ENCODE results near the gene ARMC7.

ARMC7 gene

DNA sequence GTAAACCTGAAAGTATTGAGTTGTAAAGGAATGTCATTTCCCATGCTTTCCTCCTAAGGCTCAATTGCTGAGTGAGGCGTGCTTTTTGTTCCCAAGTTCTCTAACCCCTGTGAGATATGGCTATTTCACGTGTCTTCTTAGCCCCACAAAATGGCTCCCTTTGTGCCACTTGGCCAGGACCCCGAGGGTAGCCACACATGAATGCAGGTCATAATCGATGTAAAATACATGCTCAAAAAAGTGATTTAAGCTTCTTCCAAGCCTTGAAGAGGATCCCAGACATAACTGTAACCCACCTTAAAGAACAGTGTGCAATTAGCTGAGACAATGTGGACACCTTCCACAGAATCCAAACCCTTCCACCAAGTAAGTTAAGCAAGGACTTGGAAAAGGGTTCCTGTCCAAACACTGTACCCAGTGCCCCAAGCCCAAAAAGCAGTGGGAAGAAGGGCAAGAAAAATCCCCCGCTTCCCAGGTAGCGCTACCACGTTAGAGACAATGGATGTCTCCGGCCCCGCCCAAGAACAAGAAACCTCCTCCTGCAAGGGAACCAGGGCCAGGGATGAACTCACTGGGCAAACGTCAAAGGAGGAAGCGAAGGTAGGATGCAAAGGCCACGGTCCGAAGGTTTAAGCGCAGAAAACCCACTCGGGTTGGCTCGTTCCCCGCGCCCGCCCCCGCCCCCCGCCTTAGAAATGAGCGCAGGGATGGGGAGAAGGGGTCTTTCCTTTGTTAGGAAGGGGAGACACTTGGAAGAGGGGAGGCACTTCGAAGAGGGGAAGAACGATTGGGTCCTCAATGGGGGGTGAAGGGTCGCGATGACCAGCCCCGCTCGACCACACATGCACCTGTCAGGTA is 43.4 kb downstream of the ARMC7 start:
- TF ChIP-seq EZH2phosphoT487 (IDR thresholded peaks at IDR 0.05; ENCODE audit: borderline replicate concordance, low read length): no peak
- TF ChIP-seq, protein P1, sequence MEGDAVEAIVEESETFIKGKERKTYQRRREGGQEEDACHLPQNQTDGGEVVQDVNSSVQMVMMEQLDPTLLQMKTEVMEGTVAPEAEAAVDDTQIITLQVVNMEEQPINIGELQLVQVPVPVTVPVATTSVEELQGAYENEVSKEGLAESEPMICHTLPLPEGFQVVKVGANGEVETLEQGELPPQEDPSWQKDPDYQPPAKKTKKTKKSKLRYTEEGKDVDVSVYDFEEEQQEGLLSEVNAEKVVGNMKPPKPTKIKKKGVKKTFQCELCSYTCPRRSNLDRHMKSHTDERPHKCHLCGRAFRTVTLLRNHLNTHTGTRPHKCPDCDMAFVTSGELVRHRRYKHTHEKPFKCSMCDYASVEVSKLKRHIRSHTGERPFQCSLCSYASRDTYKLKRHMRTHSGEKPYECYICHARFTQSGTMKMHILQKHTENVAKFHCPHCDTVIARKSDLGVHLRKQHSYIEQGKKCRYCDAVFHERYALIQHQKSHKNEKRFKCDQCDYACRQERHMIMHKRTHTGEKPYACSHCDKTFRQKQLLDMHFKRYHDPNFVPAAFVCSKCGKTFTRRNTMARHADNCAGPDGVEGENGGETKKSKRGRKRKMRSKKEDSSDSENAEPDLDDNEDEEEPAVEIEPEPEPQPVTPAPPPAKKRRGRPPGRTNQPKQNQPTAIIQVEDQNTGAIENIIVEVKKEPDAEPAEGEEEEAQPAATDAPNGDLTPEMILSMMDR (IDR thresholded peaks at IDR 0.05; ENCODE audit: low read depth, low read length, poor library complexity, severe bottlenecking): no peak
- peaks cover 64% of the 10 kb centered on the region for H3K79me2 ChIP-seq (ENCODE audit: control insufficient read depth, low read length)
- peaks cover 14% of the 10 kb centered on the region for H3F3A ChIP-seq (ENCODE audit: control insufficient read depth, insufficient read depth)
- H3K4me1 ChIP-seq (ENCODE audit: control insufficient read depth, low read length): peaks cover 26% of the 10 kb centered on the region
- H3K9me3 ChIP-seq (ENCODE audit: control insufficient read depth, insufficient read depth, low read length): no peaks in the 10 kb centered on the region
- peaks cover 10% of the 10 kb centered on the region for H4K20me1 ChIP-seq (ENCODE audit: control insufficient read depth, insufficient read depth, low read depth, low read length)
- H3K9me2 ChIP-seq (replicated peaks; ENCODE audit: control insufficient read depth, low read length): no peaks in the 10 kb centered on the region
- H3K4me2 ChIP-seq (ENCODE audit: low read length): peak overlapping the region; percentile 85
- H3K36me3 ChIP-seq (ENCODE audit: control insufficient read depth, low read length): peaks cover 45% of the 10 kb centered on the region
- H3K4me3 ChIP-seq (ENCODE audit: low read length): peak overlapping the region; percentile 94
- peak overlapping the region; percentile 46 for H3K27ac ChIP-seq (ENCODE audit: low read depth, low read length)
- no peaks in the 10 kb centered on the region for H3K27me3 ChIP-seq (ENCODE audit: control insufficient read depth, low read length)

DNA sequence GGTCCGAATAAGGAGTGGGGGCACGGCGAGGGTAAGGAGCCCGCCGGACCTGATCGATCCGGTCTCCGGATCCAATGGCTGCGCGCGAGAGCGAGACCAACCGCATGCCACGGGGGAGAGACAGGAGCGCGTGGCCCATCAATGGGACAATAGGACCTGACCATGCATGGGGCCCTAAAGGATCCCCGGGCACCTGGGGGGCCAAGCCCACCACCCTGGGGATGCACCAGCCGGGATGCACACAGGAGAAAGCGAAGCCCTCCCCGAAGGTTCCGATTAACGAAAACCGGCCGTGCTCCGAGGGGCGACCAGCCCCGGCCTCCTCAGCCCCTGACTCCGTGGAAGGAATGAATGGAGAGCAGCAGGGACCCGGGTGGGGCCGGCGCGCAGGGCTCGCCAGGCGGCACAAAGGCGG is 44.0 kb downstream of the ARMC7 start:
- H3K9me2 ChIP-seq (replicated peaks; ENCODE audit: control insufficient read depth, low read length): no peaks in the 10 kb centered on the region

DNA sequence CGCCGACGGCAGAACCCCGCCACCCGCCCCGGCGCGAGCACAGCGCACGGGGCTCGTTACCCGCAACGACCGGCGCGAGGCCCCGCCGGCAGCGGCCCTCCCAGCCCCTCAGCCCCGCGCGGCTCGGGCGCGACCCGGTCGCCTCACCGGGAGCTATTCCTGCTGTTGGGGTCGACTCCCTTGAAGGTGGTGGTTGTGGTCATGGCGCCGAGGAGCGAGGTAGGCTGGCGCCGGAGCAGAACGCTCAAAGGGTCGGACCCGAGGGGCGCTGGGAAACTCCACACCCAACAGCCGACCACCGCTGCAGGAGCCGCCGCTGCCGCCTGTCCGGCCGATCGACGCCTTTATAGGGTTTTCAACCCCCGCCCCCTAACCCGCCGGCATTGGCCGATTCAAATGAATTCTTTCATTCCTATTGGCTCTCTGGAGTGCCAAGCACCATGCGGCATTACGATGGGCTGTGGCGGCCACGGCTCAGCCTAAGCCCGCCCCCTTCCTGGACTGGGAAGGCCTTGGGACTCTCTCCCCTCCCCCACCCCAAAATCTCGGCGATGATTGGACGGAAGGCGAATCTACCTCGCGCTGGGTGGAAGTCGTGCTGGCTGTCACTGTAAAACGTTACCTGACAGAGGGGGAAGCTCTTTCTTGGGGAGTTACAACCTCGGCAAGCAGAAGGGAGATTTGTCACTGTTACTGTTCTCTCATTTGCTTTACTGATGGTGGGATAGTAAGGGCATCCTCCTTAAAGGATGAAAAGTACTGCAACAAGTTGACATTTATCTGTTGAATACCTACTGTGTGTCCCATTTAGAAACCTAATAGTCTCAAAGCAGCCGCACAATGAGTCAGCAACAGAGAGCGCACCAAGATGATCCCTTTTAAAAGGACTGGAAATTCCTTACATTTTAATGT is 44.7 kb downstream of the ARMC7 start, which contains the start of gene JPT1:
TSS of gene JPT1 (minus strand) at position 318 of the 912 bp plus-strand sequence. CDS start at position 203, 115 bp downstream.
- Histone ChIP-seq H3F3A (ENCODE audit: control insufficient read depth, insufficient read depth) (peaks cover 14% of the 10 kb centered on the region), H3K4me3 (ENCODE audit: low read length) (peak within 1 kb of the TSS; percentile 94), H3K27ac (ENCODE audit: low read depth, low read length) (peak within 1 kb of the TSS; percentile 63), H4K20me1 (ENCODE audit: control insufficient read depth, insufficient read depth, low read depth, low read length) (peaks cover 10% of the 10 kb centered on the region), H3K9me2 (replicated peaks; ENCODE audit: control insufficient read depth, low read length) (no peaks in the 10 kb centered on the region), H3K36me3 (ENCODE audit: control insufficient read depth, low read length) (peaks cover 41% of the 10 kb centered on the region), H3K79me2 (ENCODE audit: control insufficient read depth, low read length) (peaks cover 51% of the 10 kb centered on the region), H3K4me2 (ENCODE audit: low read length) (peak within 1 kb of the TSS; percentile 85), H3K4me1 (ENCODE audit: control insufficient read depth, low read length) (peaks cover 26% of the 10 kb centered on the region), H3K27me3 (ENCODE audit: control insufficient read depth, low read length) (no peaks in the 10 kb centered on the region), H3K9me3 (ENCODE audit: control insufficient read depth, insufficient read depth, low read length) (no peaks in the 10 kb centered on the region)
- TF ChIP-seq EZH2phosphoT487 (IDR thresholded peaks at IDR 0.05; ENCODE audit: borderline replicate concordance, low read length): no peak
- TF ChIP-seq, protein P1 (IDR thresholded peaks at IDR 0.05; ENCODE audit: low read depth, low read length, poor library complexity, severe bottlenecking): no peak

More for the DNA sequence above, 44.0 kb downstream of the ARMC7 start:
- Histone ChIP-seq H3K27me3 (ENCODE audit: control insufficient read depth, low read length) (no peaks in the 10 kb centered on the region), H3F3A (ENCODE audit: control insufficient read depth, insufficient read depth) (peaks cover 11% of the 10 kb centered on the region), H3K4me2 (ENCODE audit: low read length) (peak overlapping the region; percentile 85), H3K4me1 (ENCODE audit: control insufficient read depth, low read length) (peaks cover 26% of the 10 kb centered on the region), H4K20me1 (ENCODE audit: control insufficient read depth, insufficient read depth, low read depth, low read length) (peaks cover 10% of the 10 kb centered on the region), H3K36me3 (ENCODE audit: control insufficient read depth, low read length) (peaks cover 38% of the 10 kb centered on the region), H3K9me3 (ENCODE audit: control insufficient read depth, insufficient read depth, low read length) (no peaks in the 10 kb centered on the region), H3K79me2 (ENCODE audit: control insufficient read depth, low read length) (peaks cover 57% of the 10 kb centered on the region), H3K4me3 (ENCODE audit: low read length) (peak overlapping the region; percentile 94), H3K27ac (ENCODE audit: low read depth, low read length) (peak overlapping the region; percentile 46)
- TF ChIP-seq EZH2phosphoT487 (IDR thresholded peaks at IDR 0.05; ENCODE audit: borderline replicate concordance, low read length): no peak
- TF ChIP-seq, protein P1 (IDR thresholded peaks at IDR 0.05; ENCODE audit: low read depth, low read length, poor library complexity, severe bottlenecking): no peak
